HepG2 (cell line): ENCODE data around the gene ZNF264. TPM values are rescaled to one million over a fixed set of nuclear protein-coding genes. Genes with fewer than 3 reads are reported as not detected.

ENCODE experiments used
- HIC2 ChIP-seq: sonication (generic); formaldehyde crosslinking; IDR thresholded peaks from 2 replicates; pipeline ENCODE4 v1.9.0; 2022; ENCODE audit warnings: low read depth, missing genetic modification reagents
- NPAS2 ChIP-seq: sonication (generic); formaldehyde crosslinking; IDR thresholded peaks from 2 replicates; pipeline ENCODE4 v1.8.0; 2022; ENCODE audit warnings: mild to moderate bottlenecking, missing genetic modification reagents, borderline replicate concordance
- POLR2A ChIP-seq, 2 experiments: IDR thresholded peaks; 2 replicates each; pipeline ENCODE4 v1.6.1; 2011; ENCODE audit warnings: low read depth in 2 of 2, low read length in 2 of 2, mild to moderate bottlenecking in 1 of 2, moderate library complexity in 1 of 2; ENCODE audit not compliant: insufficient read depth in 1 of 2
- SRSF1 ChIP-seq: fragments of 200-400 bp; formaldehyde crosslinking; optimal IDR thresholded peaks from 2 replicates; pipeline ENCODE3; 2017; ENCODE audit warnings: mild to moderate bottlenecking, low read depth, low read length, moderate library complexity
- U2AF2 ChIP-seq: fragments of 200-400 bp; formaldehyde crosslinking; IDR thresholded peaks from 2 replicates; pipeline ENCODE4 v1.6.1; 2017; ENCODE audit warnings: low read depth, mild to moderate bottlenecking, low read length
- ZFP91 ChIP-seq: sonication (generic); formaldehyde crosslinking; IDR thresholded peaks from 2 replicates; pipeline ENCODE4 v1.9.0; 2022; ENCODE audit warnings: missing genetic modification reagents, mild to moderate bottlenecking, borderline replicate concordance
- ZNF276 ChIP-seq: sonication (generic); formaldehyde crosslinking; IDR thresholded peaks from 2 replicates; pipeline ENCODE4 v1.4.0; 2020; ENCODE audit warnings: mild to moderate bottlenecking, low read depth, missing genetic modification reagents
- ZNF44 ChIP-seq: sonication (generic); formaldehyde crosslinking; IDR thresholded peaks from 2 replicates; pipeline ENCODE4 v1.5.1; 2020; ENCODE audit warnings: mild to moderate bottlenecking, missing genetic modification reagents
- ZNF570 ChIP-seq: sonication (generic); formaldehyde crosslinking; IDR thresholded peaks from 2 replicates; pipeline ENCODE4 v1.4.0; 2020; ENCODE audit warnings: mild to moderate bottlenecking, missing genetic modification reagents, borderline replicate concordance
- polyA plus RNA-seq, 8 experiments: library from polyadenylated mRNA; depleted of rRNA in 3 of 8; stranded (reverse) in 7 of 8; unstranded in 1 of 8; fragments of >200 nt; fragmentation: Illumina TruSeq in 4 of 8; extraction: Trizol in 4 of 8; gene quantifications; 2 replicates each; pipeline versions ENCODE4 v1.2.1 to v1.2.3, GENCODE V29; 2011 to 2016; ENCODE audit warnings: low read depth in 4 of 8, missing spikeins in 1 of 8, mixed read lengths in 1 of 8; ENCODE audit not compliant: insufficient read depth in 1 of 8
- total RNA-seq, 5 experiments: library from RNA; depleted of rRNA; stranded (reverse); fragments of >200 nt; fragmentation: Illumina TruSeq; extraction: Trizol; gene quantifications; 2 replicates each; pipeline ENCODE4 v1.2.3, GENCODE V29; 2016; ENCODE audit warnings: low read depth in 1 of 5
- TF ChIP-seq, protein P1 (sequence below): sonication (generic); formaldehyde crosslinking; conservative IDR thresholded peaks from 2 replicates; pipeline ENCODE4 v1.4.0; 2020; ENCODE audit warnings: missing genetic modification reagents
- TF ChIP-seq, protein P2 (sequence below): fragments of 450-650 bp; IDR thresholded peaks from 2 replicates; pipeline ENCODE4 v1.6.1; 2017
- TF ChIP-seq, protein P3 (sequence below): sonication (generic); formaldehyde crosslinking; IDR thresholded peaks from 2 replicates; pipeline ENCODE4 v1.4.0; 2020; ENCODE audit warnings: missing genetic modification reagents, borderline replicate concordance

ZNF264 gene
- total and polyA plus RNA-seq, 2 of the 13 experiments (the other 11 are each of a cell fraction or from before 2014, with no cell fraction given) = 3.5 to 17.6 TPM

- no peak for TF ChIP-seq HIC2 (CRISPR knock-in tag)
- TF ChIP-seq POLR2A (IDR thresholded peaks at IDR 0.05; ENCODE audit: insufficient read depth in 1 of 2, low read depth in 2 of 2, low read length in 2 of 2) = peak; percentile 66 to 70
- no peak for TF ChIP-seq ZNF570 (CRISPR knock-in tag)
- TF ChIP-seq, protein P1, sequence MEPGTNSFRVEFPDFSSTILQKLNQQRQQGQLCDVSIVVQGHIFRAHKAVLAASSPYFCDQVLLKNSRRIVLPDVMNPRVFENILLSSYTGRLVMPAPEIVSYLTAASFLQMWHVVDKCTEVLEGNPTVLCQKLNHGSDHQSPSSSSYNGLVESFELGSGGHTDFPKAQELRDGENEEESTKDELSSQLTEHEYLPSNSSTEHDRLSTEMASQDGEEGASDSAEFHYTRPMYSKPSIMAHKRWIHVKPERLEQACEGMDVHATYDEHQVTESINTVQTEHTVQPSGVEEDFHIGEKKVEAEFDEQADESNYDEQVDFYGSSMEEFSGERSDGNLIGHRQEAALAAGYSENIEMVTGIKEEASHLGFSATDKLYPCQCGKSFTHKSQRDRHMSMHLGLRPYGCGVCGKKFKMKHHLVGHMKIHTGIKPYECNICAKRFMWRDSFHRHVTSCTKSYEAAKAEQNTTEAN (CRISPR knock-in tag) = 0 out of 2 replicates have a peak, but pooled peaks have one; percentile 37
- no peak for TF ChIP-seq SRSF1
- no peak for TF ChIP-seq U2AF2
- TF ChIP-seq, protein P2, sequence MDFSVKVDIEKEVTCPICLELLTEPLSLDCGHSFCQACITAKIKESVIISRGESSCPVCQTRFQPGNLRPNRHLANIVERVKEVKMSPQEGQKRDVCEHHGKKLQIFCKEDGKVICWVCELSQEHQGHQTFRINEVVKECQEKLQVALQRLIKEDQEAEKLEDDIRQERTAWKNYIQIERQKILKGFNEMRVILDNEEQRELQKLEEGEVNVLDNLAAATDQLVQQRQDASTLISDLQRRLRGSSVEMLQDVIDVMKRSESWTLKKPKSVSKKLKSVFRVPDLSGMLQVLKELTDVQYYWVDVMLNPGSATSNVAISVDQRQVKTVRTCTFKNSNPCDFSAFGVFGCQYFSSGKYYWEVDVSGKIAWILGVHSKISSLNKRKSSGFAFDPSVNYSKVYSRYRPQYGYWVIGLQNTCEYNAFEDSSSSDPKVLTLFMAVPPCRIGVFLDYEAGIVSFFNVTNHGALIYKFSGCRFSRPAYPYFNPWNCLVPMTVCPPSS = no peak
- TF ChIP-seq, protein P3, sequence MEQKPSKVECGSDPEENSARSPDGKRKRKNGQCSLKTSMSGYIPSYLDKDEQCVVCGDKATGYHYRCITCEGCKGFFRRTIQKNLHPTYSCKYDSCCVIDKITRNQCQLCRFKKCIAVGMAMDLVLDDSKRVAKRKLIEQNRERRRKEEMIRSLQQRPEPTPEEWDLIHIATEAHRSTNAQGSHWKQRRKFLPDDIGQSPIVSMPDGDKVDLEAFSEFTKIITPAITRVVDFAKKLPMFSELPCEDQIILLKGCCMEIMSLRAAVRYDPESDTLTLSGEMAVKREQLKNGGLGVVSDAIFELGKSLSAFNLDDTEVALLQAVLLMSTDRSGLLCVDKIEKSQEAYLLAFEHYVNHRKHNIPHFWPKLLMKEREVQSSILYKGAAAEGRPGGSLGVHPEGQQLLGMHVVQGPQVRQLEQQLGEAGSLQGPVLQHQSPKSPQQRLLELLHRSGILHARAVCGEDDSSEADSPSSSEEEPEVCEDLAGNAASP (CRISPR knock-in tag) = no peak
- peak; percentile 57; the same call in 1 of the 2 replicates for TF ChIP-seq ZFP91 (CRISPR knock-in tag)
- no peak for TF ChIP-seq ZNF44
- TF ChIP-seq ZNF276 (CRISPR knock-in tag) = peak; percentile 67
- TF ChIP-seq NPAS2 (CRISPR knock-in tag) = no peak
Measured at GRCh38 chr19:57191141-57192076, at the start of gene ZNF264 (continued).
